GM21717 (cell line): Measurements from ENCODE around the gene IL15.
"Not testable (repeated sequence)": the region's sequence is repeated elsewhere in the genome, so short reads cannot be mapped to it uniquely, and the experiment has no call there.

Experiments
- ATAC-seq: cut with Tn5 transposase; IDR thresholded peaks from one replicate; pipeline ENCODE4 v1.9.1; 2021; ENCODE audit warnings: mild to moderate bottlenecking, moderate library complexity; ENCODE audit not compliant: unreplicated experiment

Gene IL15

DNA sequence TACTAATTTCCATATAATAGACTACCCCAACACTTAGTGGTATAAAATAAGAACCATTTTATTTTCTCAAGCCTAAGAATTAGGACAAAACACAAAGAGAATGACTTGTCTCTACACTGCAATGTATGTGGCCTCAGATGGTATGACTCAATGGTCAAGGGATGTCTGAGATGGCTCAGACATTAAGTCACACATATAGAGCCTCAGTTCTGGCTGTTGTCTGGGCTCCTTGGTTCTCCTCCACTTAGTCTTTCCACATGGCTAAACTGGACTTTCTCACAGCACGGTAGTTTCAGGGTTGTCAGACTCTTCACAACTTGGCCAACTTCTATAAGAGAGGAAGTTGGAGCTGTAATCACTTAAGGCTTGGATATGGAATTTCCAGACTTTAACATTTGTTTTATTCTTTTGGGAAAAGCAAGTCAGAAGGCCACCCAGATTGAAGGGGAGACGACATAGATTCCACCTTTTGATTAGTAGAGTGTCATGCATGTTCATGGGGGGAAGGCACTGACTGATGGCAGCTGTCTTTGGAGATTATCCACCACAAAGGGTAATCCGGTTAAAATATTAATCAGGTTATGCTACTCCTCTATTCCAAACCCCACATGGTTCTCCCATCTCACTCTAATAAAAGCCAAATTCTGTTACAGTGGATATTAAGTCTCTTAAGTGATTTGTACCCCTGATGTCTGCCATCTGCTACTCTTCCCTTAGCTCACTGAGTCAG is 9.4 kb downstream of the IL15 start:
- ATAC-seq: peak; percentile 28

DNA sequence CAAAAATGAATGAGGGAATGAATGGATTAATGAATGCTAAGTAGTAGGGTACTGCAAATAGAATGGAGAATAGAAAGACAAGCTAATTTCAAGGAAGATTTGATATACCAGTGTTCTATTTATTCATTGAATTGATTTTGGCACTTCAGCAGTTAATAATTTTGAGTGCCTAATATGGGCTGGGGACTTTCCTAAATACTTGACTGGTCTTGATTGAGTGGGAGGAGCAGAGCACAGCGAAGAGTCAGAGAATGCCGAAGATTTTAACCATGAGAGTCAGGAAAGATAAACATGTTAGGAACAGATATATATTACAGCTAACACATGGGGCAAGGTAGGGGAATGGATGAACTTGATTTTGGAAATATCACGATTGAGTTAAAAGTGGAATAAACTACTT is 10.6 kb downstream of the IL15 start:
- ATAC-seq: no peak

DNA sequence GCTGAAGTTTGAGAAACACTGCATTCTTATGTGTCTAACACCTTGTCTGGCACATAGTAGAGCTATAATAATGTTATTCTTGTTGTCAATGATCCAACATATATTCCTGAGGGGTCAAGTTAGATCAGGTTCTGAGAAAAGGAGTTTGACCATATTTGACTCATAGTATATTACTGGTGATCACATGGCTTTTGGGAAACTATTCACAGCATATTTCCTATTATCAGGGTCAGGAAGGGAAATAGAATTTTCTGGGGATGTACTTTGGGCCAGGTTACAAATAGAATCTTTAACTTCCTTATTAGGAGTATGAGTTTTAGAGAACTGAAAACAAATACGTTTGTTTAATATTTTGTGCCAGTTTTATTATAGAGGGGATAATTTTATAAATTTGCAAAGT is 11.6 kb downstream of the IL15 start:
- ATAC-seq: no peak

DNA sequence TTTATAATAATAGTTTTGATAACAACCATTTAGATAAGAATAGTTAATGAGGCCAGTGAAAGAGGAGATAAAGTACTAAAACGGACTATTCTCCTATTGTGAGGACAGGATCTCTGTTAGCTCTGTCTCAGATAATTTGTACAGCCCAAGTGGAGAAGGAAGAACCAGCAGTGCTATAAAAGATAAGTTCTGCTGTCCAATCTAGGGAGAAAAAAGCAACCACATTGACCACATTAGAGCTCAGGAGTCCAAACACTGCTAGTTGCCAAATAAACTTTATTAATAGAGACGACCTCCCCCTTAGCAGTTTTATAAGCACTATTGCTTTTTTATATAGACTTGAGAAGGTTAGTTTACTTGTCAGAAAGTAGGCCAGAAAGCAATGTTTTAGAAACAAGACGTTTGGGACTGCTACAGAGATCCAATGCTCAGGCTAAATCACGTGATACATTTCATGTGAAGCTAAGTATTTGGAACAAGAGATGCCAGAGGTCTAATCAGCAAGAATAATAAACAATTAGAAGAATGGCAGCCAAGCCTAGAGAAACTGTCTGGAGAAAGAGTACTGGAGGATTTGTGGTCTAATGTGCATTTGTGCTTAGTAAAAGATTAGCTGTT is 15.9 kb downstream of the IL15 start:
- no peak for ATAC-seq

DNA sequence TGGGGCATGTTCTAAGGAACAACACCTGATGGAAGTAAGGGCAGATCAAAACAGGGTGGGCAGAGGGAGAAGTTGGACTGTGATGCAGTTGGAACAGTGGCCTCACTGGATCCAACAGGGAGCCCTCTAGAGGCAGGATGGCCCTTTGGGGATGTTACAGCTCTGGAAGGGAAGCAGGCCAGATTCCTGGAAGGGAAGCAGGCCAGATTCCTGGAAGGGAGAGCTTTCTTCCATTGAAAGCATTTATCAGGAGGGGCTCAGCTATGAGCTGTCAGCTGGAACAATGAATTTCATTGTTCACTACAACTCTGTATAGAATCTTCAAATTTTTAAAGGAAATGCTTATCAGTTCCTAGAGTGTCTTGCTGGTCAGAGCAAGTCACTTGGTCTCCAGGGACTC is 17.7 kb downstream of the IL15 start:
- ATAC-seq: no peak

DNA sequence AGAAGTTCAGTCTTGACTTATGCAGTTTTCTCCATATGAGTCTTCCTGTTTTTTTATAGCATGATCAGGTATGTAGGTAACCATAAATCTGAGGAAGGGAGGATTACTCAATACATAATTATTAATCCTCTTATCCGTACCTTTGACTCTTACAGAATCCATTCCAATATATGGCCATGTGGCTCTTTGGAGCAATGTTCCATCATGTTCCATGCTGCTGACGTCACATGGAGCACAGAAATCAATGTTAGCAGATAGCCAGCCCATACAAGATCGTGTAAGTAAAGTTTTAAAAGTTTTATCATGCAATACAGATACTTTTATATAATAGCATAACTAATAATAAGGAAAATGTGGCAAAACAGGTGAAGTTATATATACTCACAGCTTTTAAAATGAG is 19.6 kb downstream of the IL15 start:
- ATAC-seq: no peak

DNA sequence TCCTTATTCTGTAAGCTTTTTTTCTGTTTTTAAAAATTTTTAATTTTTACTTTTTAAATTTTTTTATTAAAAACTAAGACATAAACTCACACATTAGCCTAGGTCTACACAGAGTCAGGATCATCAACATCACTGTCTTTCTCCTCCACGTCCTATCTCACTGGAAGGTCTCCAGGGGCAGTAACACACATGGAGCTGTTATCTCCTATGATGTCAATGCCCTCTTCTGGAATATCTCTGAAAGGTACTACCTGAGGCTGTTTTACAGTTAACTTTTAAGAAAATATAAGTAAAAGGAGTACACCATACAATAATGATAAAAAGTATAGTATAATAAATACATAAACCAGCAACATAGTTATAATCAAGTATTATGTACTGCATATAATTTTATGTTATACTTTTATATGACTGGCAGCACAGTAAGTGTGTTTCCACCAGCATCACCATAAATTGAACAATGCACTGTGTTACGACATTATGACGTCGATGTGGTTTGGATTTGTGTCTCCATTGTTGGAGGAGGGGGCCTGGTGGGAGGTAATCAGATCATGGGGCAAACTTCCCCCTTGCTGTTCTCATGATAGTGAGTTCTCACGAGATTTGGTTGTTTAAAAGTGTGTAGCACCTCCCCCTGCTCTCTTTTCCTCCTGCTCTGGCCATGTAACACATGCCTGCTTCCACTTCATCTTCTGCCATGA is 21.3 kb downstream of the IL15 start:
- peak; percentile 7 for ATAC-seq

DNA sequence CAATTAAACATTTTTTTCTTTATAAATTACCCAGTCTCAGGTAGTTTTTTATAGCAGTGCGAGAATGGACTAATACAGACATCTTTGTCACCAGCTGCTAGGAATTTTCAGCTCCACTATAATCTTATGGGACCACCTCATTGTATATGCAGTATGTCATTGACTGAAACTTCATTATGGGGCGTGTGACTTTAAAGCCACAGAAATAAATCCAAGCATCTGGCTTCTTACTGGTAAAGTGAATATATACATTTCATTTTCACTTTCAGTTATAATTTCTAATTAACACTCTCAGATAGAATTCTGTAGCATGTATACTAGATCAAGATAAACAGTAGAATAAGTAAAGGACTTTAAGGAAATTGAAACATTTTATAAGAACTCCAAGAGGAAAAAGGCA is 21.9 kb downstream of the IL15 start:
- ATAC-seq: peak; percentile 52

DNA sequence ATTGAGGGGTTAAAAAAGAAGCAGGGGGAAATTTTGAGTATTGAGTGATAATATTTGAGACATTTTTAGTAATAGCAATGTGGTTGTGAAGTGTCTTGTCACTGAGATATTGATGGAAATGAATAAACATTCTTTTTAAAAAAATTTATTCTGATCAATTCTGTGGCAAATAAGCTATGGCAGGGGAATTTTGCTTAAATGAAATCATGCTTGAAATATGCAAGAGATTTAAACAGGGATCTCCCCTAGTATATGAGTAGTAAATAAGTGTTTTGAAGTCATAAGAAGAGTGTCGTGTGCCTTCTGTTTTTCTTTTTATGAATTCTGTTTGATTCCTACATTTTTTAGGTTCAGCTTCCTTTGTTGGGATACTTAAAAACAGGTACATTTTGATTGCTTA is 23.2 kb downstream of the IL15 start:
- peak; percentile 33 for ATAC-seq

DNA sequence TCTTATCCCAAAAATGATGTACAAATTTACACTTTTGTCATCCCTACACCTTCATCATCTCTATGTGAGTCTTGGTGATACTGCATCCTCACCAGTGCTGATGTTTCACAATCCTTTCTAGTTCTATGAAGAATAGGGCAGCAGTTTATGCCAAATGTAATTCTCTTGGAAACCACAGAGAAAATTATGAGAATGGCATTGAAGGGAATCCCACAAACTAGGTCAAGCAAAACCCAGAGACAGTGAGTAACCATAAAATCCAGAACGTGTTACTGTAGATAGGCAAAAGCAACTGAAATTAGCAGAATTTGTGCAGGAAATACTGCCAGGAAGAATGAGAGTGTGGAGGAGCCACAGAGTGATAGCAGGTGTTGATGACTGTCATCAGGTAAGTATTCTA is 24.5 kb downstream of the IL15 start:
- ATAC-seq: no peak

DNA sequence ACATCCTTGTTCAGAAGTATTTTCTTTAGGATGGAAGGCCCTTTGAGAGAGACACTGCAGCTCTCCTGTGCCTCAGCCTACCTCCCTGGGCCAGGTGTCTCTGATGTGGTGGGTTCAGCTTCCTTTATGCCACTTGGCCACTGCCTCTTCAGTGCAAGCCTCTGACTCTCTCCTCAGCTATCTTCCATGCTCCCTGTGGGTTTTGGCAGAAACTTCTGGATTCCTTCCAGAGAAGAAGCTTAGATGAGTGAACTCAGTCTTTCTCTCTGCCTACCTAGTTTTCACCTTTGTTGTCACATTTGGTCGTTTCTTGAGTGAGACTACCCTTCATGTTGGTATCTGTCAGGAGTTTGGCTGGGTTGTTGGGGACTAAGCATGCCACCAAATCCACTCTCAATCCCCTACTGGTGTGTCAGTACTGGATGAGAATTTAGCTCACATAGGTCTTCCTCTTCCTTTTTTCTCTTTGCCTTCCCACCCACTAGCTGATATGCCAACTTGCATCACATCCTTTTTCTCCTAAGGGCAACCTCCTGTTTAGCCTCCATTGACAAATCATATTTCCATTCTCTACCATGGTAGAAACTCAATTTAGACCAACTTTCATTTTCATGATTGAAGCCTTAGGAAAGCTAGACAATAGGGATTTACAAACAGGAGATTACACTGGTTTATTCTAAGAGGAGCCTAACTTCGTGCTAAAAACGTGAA is 32.0 kb downstream of the IL15 start:
- ATAC-seq: no peak

DNA sequence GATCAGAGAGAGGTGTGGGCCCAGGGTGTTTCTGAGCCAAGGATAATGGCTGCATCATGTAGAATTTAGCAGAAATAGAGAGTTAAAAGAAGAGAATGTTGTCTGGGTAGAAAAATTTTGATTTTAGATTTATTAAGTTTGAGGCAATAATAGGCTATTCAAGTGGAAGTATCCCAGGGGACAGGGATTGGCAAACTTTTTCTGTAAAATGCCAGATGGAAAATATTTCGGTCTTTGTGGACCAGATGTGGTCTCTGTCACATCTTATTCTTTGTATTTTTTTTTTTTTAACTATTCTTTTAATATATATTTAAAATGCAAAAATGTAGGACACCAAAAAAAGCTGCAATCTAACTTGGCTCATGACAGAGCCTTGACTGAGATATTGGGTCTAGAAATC is 33.1 kb downstream of the IL15 start:
- ATAC-seq: no peak

DNA sequence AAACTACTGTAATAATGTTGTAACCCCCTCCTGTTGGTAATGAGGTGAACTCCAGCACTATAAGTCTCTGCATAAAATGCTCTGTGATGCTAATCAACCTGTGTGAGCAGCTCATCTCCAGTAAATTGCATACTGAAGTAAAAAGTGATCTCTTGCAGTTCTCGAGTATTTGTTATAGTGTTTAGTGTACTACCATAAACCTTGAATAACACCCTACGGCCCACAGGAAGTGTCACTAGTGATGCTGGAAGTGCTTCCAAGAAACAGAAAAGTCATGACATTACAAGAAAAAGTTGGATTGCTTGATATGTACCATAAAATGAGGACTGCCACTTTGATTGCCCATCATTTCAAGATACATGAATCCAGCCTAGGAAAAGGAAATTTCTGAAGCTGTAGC is 39.0 kb downstream of the IL15 start:
- ATAC-seq: no peak

DNA sequence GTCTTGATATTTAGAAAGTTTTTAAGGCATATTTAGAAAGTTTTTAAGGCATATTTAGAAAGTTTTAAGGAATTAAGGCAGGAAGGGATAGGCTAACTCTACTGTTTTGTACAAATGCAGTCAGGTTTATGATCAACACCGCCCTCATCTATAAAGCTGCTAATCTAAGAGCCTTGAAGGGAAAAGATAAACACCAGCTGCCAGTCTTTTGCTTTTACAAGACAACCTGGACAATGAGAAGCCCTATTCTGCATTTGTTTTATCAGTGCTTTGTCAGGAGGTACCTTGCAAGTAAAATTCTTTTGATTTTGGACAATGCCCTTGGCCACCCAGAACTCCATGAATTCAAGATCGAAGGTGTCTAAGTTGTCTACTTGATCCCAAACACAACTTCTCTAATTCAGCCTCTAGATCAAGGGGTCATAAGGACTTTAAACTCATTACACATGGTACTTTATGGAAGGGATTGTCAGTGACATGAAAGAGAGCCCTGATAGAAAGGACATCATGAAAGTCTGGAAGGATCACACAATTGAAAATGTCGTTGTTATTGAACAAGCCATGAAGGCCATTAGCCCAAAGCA is 39.8 kb downstream of the IL15 start:
- ATAC-seq: no peak

DNA sequence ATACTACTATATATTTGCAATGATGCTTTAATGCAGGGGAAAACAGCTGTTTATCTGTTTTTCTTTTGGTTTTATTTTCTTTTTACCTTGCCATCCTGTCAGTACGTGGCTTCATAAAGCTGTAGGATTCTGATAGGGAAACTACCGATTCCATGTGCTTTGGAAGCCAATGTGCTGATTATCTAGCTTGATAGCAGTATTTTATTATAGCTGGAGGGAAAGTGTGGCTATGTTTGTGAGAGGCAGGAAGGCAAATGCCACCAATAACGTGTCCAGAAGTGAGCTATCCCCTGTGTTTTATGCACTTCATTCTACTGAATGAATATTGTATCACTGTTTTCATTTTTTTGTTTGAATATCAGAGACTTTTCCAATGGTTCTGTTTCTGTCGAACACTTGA is 43.7 kb downstream of the IL15 start:
- ATAC-seq: no peak

DNA sequence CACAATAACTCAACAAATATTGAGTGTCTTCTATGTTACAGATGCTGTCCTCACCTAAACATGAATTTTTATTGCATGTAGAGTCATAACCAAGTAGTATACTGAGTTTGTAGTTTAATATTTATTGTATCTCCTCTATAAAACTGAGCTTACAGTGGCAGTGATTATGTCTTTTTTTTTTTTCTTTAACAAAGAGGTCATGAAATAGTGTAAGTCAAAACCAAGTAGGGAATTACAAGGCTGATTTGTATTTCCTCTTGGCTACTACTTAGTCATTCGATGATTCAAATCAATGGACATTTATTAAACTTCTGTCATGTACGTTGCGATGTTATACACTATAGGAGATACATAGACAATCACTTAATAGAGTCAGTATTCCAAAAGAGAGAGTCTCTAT is 48.4 kb downstream of the IL15 start:
- ATAC-seq: no peak

DNA sequence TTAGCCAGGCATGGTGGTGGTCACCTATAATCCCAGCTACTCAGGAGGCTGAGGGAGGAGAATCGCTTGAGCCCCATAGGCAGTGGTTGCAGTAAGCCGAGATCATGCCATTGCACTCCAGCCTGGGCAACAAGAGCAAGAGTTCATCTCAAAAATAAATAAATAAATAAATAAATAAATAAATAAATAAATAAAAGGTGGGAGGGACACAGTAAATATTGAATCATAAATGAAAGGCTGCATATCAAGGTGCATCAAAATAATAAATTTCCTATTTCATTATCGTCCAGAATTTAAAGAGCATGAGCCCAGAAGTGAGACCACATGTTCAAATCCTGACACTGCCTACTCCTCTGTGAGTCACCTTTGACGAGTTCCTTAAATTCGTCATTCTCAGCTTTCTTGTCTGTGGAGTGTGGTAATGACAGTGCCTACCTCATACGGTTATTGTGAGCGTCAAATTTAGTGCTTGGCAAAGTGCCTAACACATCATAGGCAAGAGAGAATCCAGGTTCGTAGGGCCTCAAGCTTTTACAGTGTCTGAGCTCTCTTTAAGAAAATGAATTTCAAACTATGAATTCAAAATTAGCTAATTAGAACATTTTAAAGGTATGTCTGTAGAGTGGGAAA is 49.9 kb downstream of the IL15 start:
- ATAC-seq: no peak

DNA sequence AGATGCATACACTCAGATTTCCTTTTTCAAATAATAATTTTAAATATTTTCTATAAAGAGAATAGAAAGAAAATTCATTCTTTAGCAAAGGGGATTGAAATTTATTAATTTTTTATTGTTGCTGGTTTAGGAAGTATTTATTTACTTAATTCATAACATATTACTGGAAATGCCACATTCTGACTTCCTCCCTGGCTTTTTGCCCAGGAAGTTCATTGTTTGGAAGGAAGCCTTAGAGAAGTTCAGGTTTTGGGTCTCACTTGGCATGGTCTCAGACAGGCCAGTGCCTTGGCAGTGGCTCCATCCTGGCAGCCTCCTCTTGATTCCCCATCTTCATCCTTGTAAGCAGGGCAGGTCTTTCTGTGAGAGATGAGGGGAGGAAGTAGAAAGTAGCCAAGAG is 50.5 kb downstream of the IL15 start:
- ATAC-seq: no peak

DNA sequence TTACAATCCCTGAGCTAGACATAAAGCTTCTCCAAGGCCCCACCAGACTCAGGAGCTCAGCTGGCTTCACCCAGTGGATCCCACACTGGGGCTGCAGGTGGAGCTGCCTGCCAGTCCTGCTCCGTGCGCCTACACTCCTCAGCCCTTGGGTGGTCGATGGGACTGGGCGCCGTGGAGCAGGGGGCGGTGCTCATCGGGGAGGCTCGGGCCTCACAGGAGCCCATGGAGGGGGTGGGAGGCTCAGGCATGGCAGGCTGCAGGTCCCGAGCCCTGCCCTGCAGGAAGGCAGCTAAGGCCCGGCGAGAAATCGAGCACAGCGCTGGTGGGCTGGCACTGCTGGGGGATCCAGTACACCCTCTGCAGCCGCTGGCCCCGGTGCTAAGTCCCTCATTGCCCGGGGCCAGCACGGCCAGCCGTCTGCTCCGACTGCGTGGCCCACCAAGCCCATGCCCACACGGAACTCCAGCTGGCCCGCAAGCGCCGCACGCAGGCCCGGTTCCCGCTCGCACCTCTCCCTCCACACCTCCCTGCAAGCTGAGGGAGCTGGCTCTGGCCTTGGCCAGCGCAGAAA is 53.4 kb downstream of the IL15 start:
- not testable (repeated sequence) for ATAC-seq

DNA sequence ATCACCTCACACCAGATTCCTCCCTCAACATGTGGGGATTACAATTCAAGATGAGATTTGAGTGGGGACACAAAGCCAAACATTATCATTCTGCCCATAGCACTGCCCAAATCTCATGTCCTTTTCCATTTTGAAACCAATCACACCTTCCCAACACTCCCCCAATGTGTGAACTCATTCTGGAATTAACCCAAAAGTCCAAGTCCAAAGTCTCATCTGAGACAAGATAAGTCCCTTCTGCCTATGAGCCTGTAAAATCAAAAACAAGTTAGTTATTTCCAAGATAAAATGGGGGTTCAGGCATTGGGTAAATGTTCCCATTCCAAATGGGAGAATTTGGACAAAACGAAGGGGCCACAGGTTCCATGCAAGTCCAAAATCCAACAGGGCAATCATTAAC is 54.9 kb downstream of the IL15 start:
- ATAC-seq: not testable (repeated sequence)

DNA sequence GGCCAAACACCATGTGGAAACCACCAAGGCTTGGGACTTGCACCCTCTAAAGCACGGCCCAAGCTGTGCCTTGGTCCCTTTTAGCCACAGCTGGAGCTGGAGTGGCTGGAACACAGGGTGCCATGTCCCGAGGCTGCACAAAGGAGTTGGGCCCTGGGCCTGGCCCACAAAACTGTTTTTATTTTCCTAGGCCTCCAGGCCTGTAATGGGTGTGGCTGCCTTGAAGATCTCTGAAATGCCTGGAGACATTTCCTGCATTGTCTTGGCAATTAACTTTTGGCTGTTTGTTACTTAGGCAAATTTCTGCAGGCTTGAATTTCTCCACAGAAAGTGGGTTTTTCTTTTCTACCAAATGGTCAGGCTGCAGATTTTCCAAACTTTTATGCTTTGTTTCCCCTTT is 55.7 kb downstream of the IL15 start:
- no peak for ATAC-seq
